HCT116 (cell line): ENCODE results near the gene NDUFAF4. TPM values are rescaled to one million over a fixed set of nuclear protein-coding genes. Genes with fewer than 3 reads are reported as not detected.

ENCODE experiments used
- ATAC-seq: fragments of 200-7000 bp; cut with Tn5 transposase; 2 replicates; pipeline ENCODE4 v1.9.1; 2020; ENCODE audit warnings: mild to moderate bottlenecking, moderate library complexity
- BruUV-seq: library from RNA; stranded (reverse); fragments of 400-500 nt; replicated peaks from 2 replicates; lab custom pipeline; 2021; lab: Mats Ljungman, UMichigan
- CTCF ChIA-PET: fragments of 300-600 bp; sonication (Branson Sonifier 250); formaldehyde crosslinking; loops from one replicate; lab custom pipeline; 2021; ENCODE audit warnings: antibody characterized with exemption; lab: Charles Lee
- POLR2A ChIA-PET: fragments of 300-600, 350-600 bp; sonication (Branson Sonifier 250); formaldehyde crosslinking; loops from one replicate; lab custom pipeline; 2021; ENCODE audit warnings: antibody characterized with exemption; lab: Charles Lee
- RAD21 ChIA-PET, 2 experiments: fragments of 300-600 bp; sonication (Branson Sonifier 250); formaldehyde crosslinking; loops; one replicate each; lab custom pipeline; 2023; ENCODE audit warnings: low total read pairs in 2 of 2; ENCODE audit not compliant: uncharacterized antibody in 2 of 2, unreplicated experiment in 2 of 2, low non-redundant PET in 1 of 2; lab: Charles Lee
- DNase-seq: peaks from one replicate; pipeline ENCODE4 v3.0.0-alpha.2; 2010; ENCODE audit warnings: low read depth, low spot score
- H2AFZ ChIP-seq: fragments of 200-600 bp; shearing (Covaris generic), sonication (generic); 2 replicates; pipeline ENCODE4 v1.6.1; 2017; ENCODE audit warnings: low read depth, mixed run types, mixed read lengths, antibody characterized with exemption, low read length; ENCODE audit not compliant: poor library complexity, severe bottlenecking
- H3K27ac ChIP-seq: 2 replicates; pipeline ENCODE4 v1.5.1; 2012; ENCODE audit warnings: low read depth, low read length
- H3K27me3 ChIP-seq: fragments of 200-600 bp; sonication (generic); 2 replicates; pipeline ENCODE4 v1.6.1; 2016; ENCODE audit warnings: mixed run types, low read length, mixed read lengths; ENCODE audit not compliant: insufficient read depth
- H3K36me3 ChIP-seq, 2 experiments: fragments of 200-500 bp in 1 of 2; fragments of 200-600 bp in 1 of 2; sonication (Bioruptor generic) in 1 of 2; sonication (generic) in 1 of 2; 2 replicates each; pipeline versions ENCODE4 v1.5.1 to v1.6.1; 2014 to 2016; ENCODE audit warnings: low read length in 2 of 2, inconsistent platforms in 1 of 2, mixed read lengths in 1 of 2, mixed run types in 1 of 2; ENCODE audit not compliant: insufficient read depth in 2 of 2, control insufficient read depth in 1 of 2
- H3K4me1 ChIP-seq, 2 experiments: fragments of 200-600 bp in 1 of 2; sonication (generic) in 1 of 2; 2 replicates each; pipeline versions ENCODE4 v1.5.1 to v1.6.1; 2012 to 2017; ENCODE audit warnings: low read length in 2 of 2, inconsistent platforms in 1 of 2, mild to moderate bottlenecking in 1 of 2, mixed read lengths in 1 of 2, mixed run types in 1 of 2, moderate library complexity in 1 of 2; ENCODE audit not compliant: insufficient read depth in 2 of 2, control insufficient read depth in 1 of 2
- H3K4me2 ChIP-seq: fragments of 200-600 bp; sonication (generic); 2 replicates; pipeline ENCODE4 v1.6.1; 2017; ENCODE audit warnings: mixed run types, low read length, mixed read lengths
- H3K4me3 ChIP-seq, 2 experiments: fragments of 200-600 bp in 1 of 2; sonication (generic) in 1 of 2; replicated peaks in 1 of 2; 2 replicates each; pipeline ENCODE4 v1.5.1; 2011 to 2016; ENCODE audit warnings: low read length in 2 of 2, control low read depth in 1 of 2, low read depth in 1 of 2, mild to moderate bottlenecking in 1 of 2, mixed read lengths in 1 of 2, mixed run types in 1 of 2
- H3K79me2 ChIP-seq: fragments of 200-600 bp; sonication (generic); 2 replicates; pipeline ENCODE4 v1.6.1; 2017; ENCODE audit warnings: mild to moderate bottlenecking, mixed run types, low read length, moderate library complexity, mixed read lengths; ENCODE audit not compliant: insufficient read depth
- H3K9ac ChIP-seq: fragments of 200-600 bp; sonication (generic); 2 replicates; pipeline ENCODE4 v1.6.1; 2016; ENCODE audit warnings: low read length, mixed read lengths
- H3K9me2 ChIP-seq: fragments of 200-600 bp; sonication (generic), shearing (Covaris generic); 2 replicates; pipeline ENCODE4 v1.6.1; 2017; ENCODE audit warnings: mixed run types, mild to moderate bottlenecking, moderate library complexity; ENCODE audit not compliant: insufficient read depth
- H3K9me3 ChIP-seq, 2 experiments: fragments of 200-500 bp in 1 of 2; fragments of 200-600 bp in 1 of 2; sonication (Bioruptor generic) in 1 of 2; sonication (generic) in 1 of 2; 2 replicates each; pipeline ENCODE4 v1.6.1; 2014 to 2017; ENCODE audit warnings: low read length in 2 of 2, mixed read lengths in 2 of 2, inconsistent platforms in 1 of 2, low read depth in 1 of 2, mild to moderate bottlenecking in 1 of 2, mixed run types in 1 of 2, moderate library complexity in 1 of 2; ENCODE audit not compliant: control insufficient read depth in 1 of 2, insufficient read depth in 1 of 2
- H4K20me1 ChIP-seq: fragments of 200-600 bp; sonication (generic), shearing (Covaris generic); 2 replicates; pipeline ENCODE4 v1.6.1; 2017; ENCODE audit warnings: mixed run types, mild to moderate bottlenecking, moderate library complexity; ENCODE audit not compliant: insufficient read depth
- CEBPB ChIP-seq: IDR thresholded peaks from 2 replicates; pipeline ENCODE4 v1.6.1; 2012; ENCODE audit warnings: low read depth
- EGR1 ChIP-seq: IDR thresholded peaks from 2 replicates; pipeline ENCODE4 v1.6.1; 2012; ENCODE audit warnings: low read depth
- ELF1 ChIP-seq: IDR thresholded peaks from 2 replicates; pipeline ENCODE4 v1.6.1; 2012; ENCODE audit warnings: low read depth, borderline replicate concordance
- EZH2phosphoT487 ChIP-seq: fragments of 200-600 bp; IDR thresholded peaks from 2 replicates; pipeline ENCODE4 v1.6.1; 2018; ENCODE audit warnings: antibody characterized with exemption, borderline replicate concordance
- FOSL1 ChIP-seq: IDR thresholded peaks from 2 replicates; pipeline ENCODE4 v1.6.1; 2012; ENCODE audit warnings: low read depth
- JUND ChIP-seq: IDR thresholded peaks from 2 replicates; pipeline ENCODE4 v1.6.1; 2012
- POLR2A ChIP-seq: IDR thresholded peaks from 2 replicates; pipeline ENCODE4 v1.7.0; 2011; ENCODE audit warnings: borderline replicate concordance; ENCODE audit not compliant: insufficient read depth, insufficient read length; ENCODE audit errors: extremely low read depth
- RAD21 ChIP-seq: IDR thresholded peaks from 2 replicates; pipeline ENCODE4 v1.6.1; 2012; ENCODE audit warnings: low read depth, mild to moderate bottlenecking
- SIN3A ChIP-seq: IDR thresholded peaks from 2 replicates; pipeline ENCODE4 v1.6.1; 2012; ENCODE audit warnings: low read depth
- SP1 ChIP-seq: IDR thresholded peaks from 2 replicates; pipeline ENCODE4 v1.6.1; 2012; ENCODE audit warnings: low read depth
- SRF ChIP-seq: IDR thresholded peaks from 2 replicates; pipeline ENCODE4 v1.6.1; 2012; ENCODE audit warnings: low read depth
- ZBTB33 ChIP-seq: IDR thresholded peaks from 2 replicates; pipeline ENCODE4 v1.6.1; 2011; ENCODE audit warnings: mild to moderate bottlenecking, low read length, moderate library complexity; ENCODE audit not compliant: insufficient replicate concordance; ENCODE audit errors: extremely low read depth
- ZFX ChIP-seq: fragments of 450-650 bp; IDR thresholded peaks from 2 replicates; pipeline ENCODE4 v1.6.1; 2017
- ZNF274 ChIP-seq: fragments of 200-500 bp; sonication (Bioruptor generic); IDR thresholded peaks from 2 replicates; pipeline ENCODE4 v1.6.1; 2014; ENCODE audit warnings: mild to moderate bottlenecking, low read depth, low read length, inconsistent platforms
- intact Hi-C: fragments of 100-400 bp; cut with micrococcal nuclease; formaldehyde crosslinking; loops from 2 replicates; pipeline ENCODE4 v1.10.0; 2022
- total RNA-seq: library from RNA; stranded (reverse); gene quantifications from one replicate; pipeline ENCODE4 v1.2.1, GENCODE V29; 2021; ENCODE audit not compliant: unreplicated experiment

Gene NDUFAF4
- total RNA-seq, 1 experiment from 2014 or later, result 62.4 TPM

GRCh38 chr6:96929741-96930140 is 32.0 kb upstream of the NDUFAF4 start:
- Histone ChIP-seq H2AFZ (no peak overlapping the region), H3K27ac (no peak overlapping the region), H3K36me3 (no peaks in the 10 kb centered on the region), H3K79me2 (no peaks in the 10 kb centered on the region), H3K4me3 (no peak overlapping the region), H3K9me3 (no peaks in the 10 kb centered on the region), H3K9me2 (no peaks in the 10 kb centered on the region), H3K4me1 (peaks cover 5 to 7% of the 10 kb centered on the region in 2 experiments; a peak in 3 of 4 replicates), H3K27me3 (no peaks in the 10 kb centered on the region), H3K4me2 (no peak overlapping the region), H3K9ac (no peak overlapping the region), H4K20me1 (no peaks in the 10 kb centered on the region)
- RAD21 ChIA-PET, result no interaction called here
- POLR2A ChIA-PET, result no interaction called here
- TF ChIP-seq FOSL1 (no peak), ZFX (no peak), SRF (no peak), ZNF274 (no peak), SIN3A (no peak), RAD21 (no peak), CEBPB (no peak), EGR1 (no peak), EZH2phosphoT487 (no peak), POLR2A (no peak), JUND (no peak), SP1 (no peak), ELF1 (no peak), ZBTB33 (no peak)
- DNase-seq, result no peak
- BruUV-seq, result no TSS peak
- ATAC-seq, result no peak
- intact Hi-C loops, result no loop called here
- CTCF ChIA-PET, result no interaction called here
